KMS-11 (cell line): ENCODE measurements around the gene HAL.

Experiments used
- H2AFZ ChIP-seq: fragments of 200-600 bp; sonication (generic); 2 replicates; pipeline ENCODE4 v1.6.1; 2016; ENCODE audit warnings: antibody characterized with exemption, mixed run types, low read depth
- H3K27ac ChIP-seq: fragments of 200-600 bp; sonication (generic); 2 replicates; pipeline ENCODE4 v1.6.1; 2016; ENCODE audit warnings: mild to moderate bottlenecking, mixed run types
- H3K27me3 ChIP-seq: fragments of 200-600 bp; sonication (generic); 2 replicates; pipeline ENCODE4 v1.6.1; 2017; ENCODE audit warnings: mild to moderate bottlenecking, low read depth, mixed run types, moderate library complexity; ENCODE audit not compliant: insufficient read depth
- H3K36me3 ChIP-seq: fragments of 200-600 bp; sonication (generic); 2 replicates; pipeline ENCODE4 v1.6.1; 2017; ENCODE audit warnings: mild to moderate bottlenecking, mixed run types; ENCODE audit not compliant: insufficient read depth
- H3K4me1 ChIP-seq: fragments of 200-600 bp; sonication (generic); 2 replicates; pipeline ENCODE4 v1.6.1; 2016; ENCODE audit warnings: mild to moderate bottlenecking, low read depth, mixed run types; ENCODE audit not compliant: poor library complexity, severe bottlenecking
- H3K4me2 ChIP-seq: fragments of 200-600 bp; sonication (generic); 2 replicates; pipeline ENCODE4 v1.7.0; 2016; ENCODE audit warnings: mild to moderate bottlenecking, mixed run types
- H3K4me3 ChIP-seq: fragments of 200-600 bp; sonication (generic); IDR thresholded peaks from 2 replicates; pipeline ENCODE4 v1.6.1; 2017; ENCODE audit warnings: low read depth, low read length, mixed read lengths; ENCODE audit not compliant: insufficient read depth
- H3K79me2 ChIP-seq: fragments of 200-600 bp; sonication (generic); 2 replicates; pipeline ENCODE4 v1.6.1; 2016; ENCODE audit warnings: low read depth, mixed run types; ENCODE audit not compliant: insufficient read depth
- H3K9ac ChIP-seq: fragments of 200-600 bp; sonication (generic); 2 replicates; pipeline ENCODE4 v1.6.1; 2016; ENCODE audit warnings: mild to moderate bottlenecking, mixed run types
- H4K20me1 ChIP-seq: fragments of 200-600 bp; sonication (generic); 2 replicates; pipeline ENCODE4 v1.6.1; 2016; ENCODE audit warnings: mild to moderate bottlenecking, mixed run types; ENCODE audit not compliant: insufficient read depth
- TF ChIP-seq, protein P1 (sequence below): fragments of 200-600 bp; sonication (generic); conservative IDR thresholded peaks from 2 replicates; pipeline ENCODE4 v1.6.1; 2017; ENCODE audit warnings: low read depth, mild to moderate bottlenecking, antibody characterized with exemption, low read length, moderate library complexity, mixed read lengths

HAL gene

DNA sequence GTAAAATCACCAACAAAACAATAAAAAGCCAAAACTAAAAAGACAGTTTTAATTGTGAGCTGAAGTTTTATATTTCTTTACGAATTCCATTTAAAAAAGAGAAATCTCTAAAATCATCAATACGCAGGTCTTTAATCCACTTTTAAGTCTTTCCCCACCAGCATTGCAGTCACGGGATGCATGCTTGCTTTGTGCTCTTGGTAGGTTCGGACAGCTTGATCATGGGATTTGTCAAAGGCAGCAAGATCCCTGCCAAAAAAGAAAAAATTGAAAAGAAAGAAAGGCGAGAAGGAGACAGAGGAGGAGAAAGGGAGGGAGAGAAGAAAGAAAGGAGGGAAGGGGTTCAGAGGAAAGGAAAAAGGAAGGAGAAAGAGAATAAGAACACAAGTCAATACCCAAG is 4.7 kb upstream of the HAL start:
- Histone ChIP-seq H3K36me3 (no peaks in the 10 kb centered on the region), H3K79me2 (no peaks in the 10 kb centered on the region), H3K4me1 (no peaks in the 10 kb centered on the region), H4K20me1 (no peaks in the 10 kb centered on the region), H3K4me2 (no peak overlapping the region), H3K9ac (no peak overlapping the region), H3K27ac (no peak overlapping the region), H3K27me3 (no peaks in the 10 kb centered on the region), H2AFZ (no peak overlapping the region), H3K4me3 (no peak overlapping the region)
- TF ChIP-seq, protein P1, sequence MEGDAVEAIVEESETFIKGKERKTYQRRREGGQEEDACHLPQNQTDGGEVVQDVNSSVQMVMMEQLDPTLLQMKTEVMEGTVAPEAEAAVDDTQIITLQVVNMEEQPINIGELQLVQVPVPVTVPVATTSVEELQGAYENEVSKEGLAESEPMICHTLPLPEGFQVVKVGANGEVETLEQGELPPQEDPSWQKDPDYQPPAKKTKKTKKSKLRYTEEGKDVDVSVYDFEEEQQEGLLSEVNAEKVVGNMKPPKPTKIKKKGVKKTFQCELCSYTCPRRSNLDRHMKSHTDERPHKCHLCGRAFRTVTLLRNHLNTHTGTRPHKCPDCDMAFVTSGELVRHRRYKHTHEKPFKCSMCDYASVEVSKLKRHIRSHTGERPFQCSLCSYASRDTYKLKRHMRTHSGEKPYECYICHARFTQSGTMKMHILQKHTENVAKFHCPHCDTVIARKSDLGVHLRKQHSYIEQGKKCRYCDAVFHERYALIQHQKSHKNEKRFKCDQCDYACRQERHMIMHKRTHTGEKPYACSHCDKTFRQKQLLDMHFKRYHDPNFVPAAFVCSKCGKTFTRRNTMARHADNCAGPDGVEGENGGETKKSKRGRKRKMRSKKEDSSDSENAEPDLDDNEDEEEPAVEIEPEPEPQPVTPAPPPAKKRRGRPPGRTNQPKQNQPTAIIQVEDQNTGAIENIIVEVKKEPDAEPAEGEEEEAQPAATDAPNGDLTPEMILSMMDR, result no peak

GRCh38 chr12:95999484-95999883 is 3.3 kb upstream of the HAL start:
- no peaks in the 10 kb centered on the region for H3K79me2 ChIP-seq
- no peaks in the 10 kb centered on the region for H4K20me1 ChIP-seq
- H3K27ac ChIP-seq, result no peak overlapping the region
- TF ChIP-seq, protein P1, result no peak
- H3K27me3 ChIP-seq, result no peaks in the 10 kb centered on the region
- no peak overlapping the region for H3K4me2 ChIP-seq
- no peaks in the 10 kb centered on the region for H3K4me1 ChIP-seq
- H3K36me3 ChIP-seq, result no peaks in the 10 kb centered on the region
- no peak overlapping the region for H3K4me3 ChIP-seq
- no peak overlapping the region for H3K9ac ChIP-seq
- H2AFZ ChIP-seq, result no peak overlapping the region

- H3K27me3 ChIP-seq, result no peaks in the 10 kb centered on the region
- H3K4me2 ChIP-seq, result peak overlapping the region; percentile 46; the same call in 1 of the 2 replicates
- no peaks in the 10 kb centered on the region for H3K36me3 ChIP-seq
- TF ChIP-seq, protein P1, result peak; percentile 84
- H4K20me1 ChIP-seq, result no peaks in the 10 kb centered on the region
- no peak overlapping the region for H3K27ac ChIP-seq
- H3K79me2 ChIP-seq, result no peaks in the 10 kb centered on the region
- H3K4me1 ChIP-seq, result no peaks in the 10 kb centered on the region
- H3K4me3 ChIP-seq, result no peak overlapping the region
- no peak overlapping the region for H2AFZ ChIP-seq
- no peak overlapping the region for H3K9ac ChIP-seq
Observed at GRCh38 chr12:95998611-95999286, 2.6 kb upstream of the HAL start.

GRCh38 chr12:95997911-95998510 is 1.9 kb upstream of the HAL start:
- H3K4me2 ChIP-seq, result no peak overlapping the region
- no peaks in the 10 kb centered on the region for H4K20me1 ChIP-seq
- H3K4me1 ChIP-seq, result no peaks in the 10 kb centered on the region
- TF ChIP-seq, protein P1, result no peak
- no peak overlapping the region for H3K9ac ChIP-seq
- no peaks in the 10 kb centered on the region for H3K27me3 ChIP-seq
- H3K27ac ChIP-seq, result no peak overlapping the region
- H3K36me3 ChIP-seq, result no peaks in the 10 kb centered on the region
- H3K79me2 ChIP-seq, result no peaks in the 10 kb centered on the region
- no peak overlapping the region for H2AFZ ChIP-seq
- no peak overlapping the region for H3K4me3 ChIP-seq
